Right cardiac atrium (tissue), 5 donors: ENCODE measurements around the gene TNRC6B. TPM values are rescaled to one million over a fixed set of nuclear protein-coding genes. Genes with fewer than 3 reads are reported as not detected.
"Not testable (repeated sequence)": the region's sequence is repeated elsewhere in the genome, so short reads cannot be mapped to it uniquely, and the experiment has no call there.

Source experiments
- ATAC-seq, 2 donors: fragments of 200-7000 bp; cut with Tn5 transposase; one replicate each; pipeline versions ENCODE4 v1.8.0 to v1.9.1; 2020; ENCODE audit warnings: moderate library complexity in 2 of 2, mild to moderate bottlenecking in 1 of 2
- DNase-seq, 3 donors: peaks; one replicate each; pipeline ENCODE4 v3.0.0-alpha.2; 2020
- H3K27ac ChIP-seq: one replicate; pipeline ENCODE4 v1.5.1; 2013; ENCODE audit warnings: mild to moderate bottlenecking, low read length, control low read depth, moderate library complexity
- H3K27me3 ChIP-seq: one replicate; pipeline ENCODE4 v1.6.1; 2013; ENCODE audit not compliant: control insufficient read depth, insufficient read depth
- H3K4me1 ChIP-seq: one replicate; pipeline ENCODE4 v1.6.1; 2013; ENCODE audit warnings: low read length; ENCODE audit not compliant: control insufficient read depth, insufficient read depth
- H3K4me3 ChIP-seq: one replicate; pipeline ENCODE4 v1.5.1; 2013; ENCODE audit warnings: low read length, control low read depth
- H3K9me3 ChIP-seq: one replicate; pipeline ENCODE4 v1.6.1; 2013; ENCODE audit warnings: low read length; ENCODE audit not compliant: control insufficient read depth
- WGBS: extraction: QIAGEN DNeasy Blood & Tissue Kit; methylation state at CpG from one replicate; pipeline ENCODE4 v1.1.7; 2013; 5-methylcytosine and 5-hydroxymethylcytosine counted together
- intact Hi-C, 4 donors: fragments of 100-400 bp; cut with DNase I; formaldehyde crosslinking; loops; one replicate each; pipeline versions ENCODE4 v1.11.0 to v1.14.0; 2022 to 2023
- polyA plus RNA-seq: library from polyadenylated mRNA; stranded (reverse); fragments of 200-250 nt; gene quantifications from one replicate; pipeline ENCODE4 v1.2.3, GENCODE V29; 2013
- total RNA-seq, 4 donors: library from RNA; stranded (reverse); fragmentation: NEBNext Ultra II Directional; extraction: Animal tissue kit (Norgen Biotek cat#: 25700); gene quantifications; one replicate each; pipeline ENCODE4 v1.2.1, GENCODE V29; 2021
- donor health status: healthy with polysubstance abuse.
- donor health status: DM: no; HTN: yes; CAD: no.
- donor health status: DM: no; HTN: no; CAD: no.
- donor health status: DM: no; HTN: yes; CAD: no; lungs with severe emphysema.
- donor health status: DM: yes; HTN: yes; CAD: no.

TNRC6B gene
- total and polyA plus RNA-seq, 5 donors = 14.4 to 50.6 (median 39.0) TPM

DNA sequence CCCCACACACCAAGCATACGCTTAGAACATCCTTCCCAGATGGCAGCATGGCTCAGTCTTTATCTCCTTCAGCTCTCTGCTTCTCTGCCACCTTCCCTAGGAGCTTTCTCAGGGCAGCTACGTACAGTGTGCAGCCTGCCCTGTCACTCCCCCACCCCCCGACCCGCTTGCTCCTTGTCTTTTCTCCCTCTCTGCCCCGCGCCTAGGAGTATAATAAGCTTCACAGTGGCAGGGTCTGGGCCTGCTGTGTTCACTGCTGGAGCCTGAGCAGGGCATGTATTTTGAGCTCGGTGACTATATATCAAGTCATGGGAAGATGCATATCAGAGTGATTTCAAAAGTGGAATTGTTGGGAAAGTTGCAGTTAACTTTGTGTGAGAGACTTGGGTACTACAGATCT is 112.8 kb downstream of the TNRC6B start:
- ATAC-seq (no peak), DNase-seq (no peak)
- H3K27ac ChIP-seq = no peak overlapping the region
- intact Hi-C loops = no loop called here
- 86% methylated on average over 7 of the region's 7 CpGs for WGBS
- no peak overlapping the region for H3K4me3 ChIP-seq
- no peaks in the 10 kb centered on the region for H3K9me3 ChIP-seq
- H3K27me3 ChIP-seq = no peaks in the 10 kb centered on the region
- H3K4me1 ChIP-seq = no peaks in the 10 kb centered on the region

DNA sequence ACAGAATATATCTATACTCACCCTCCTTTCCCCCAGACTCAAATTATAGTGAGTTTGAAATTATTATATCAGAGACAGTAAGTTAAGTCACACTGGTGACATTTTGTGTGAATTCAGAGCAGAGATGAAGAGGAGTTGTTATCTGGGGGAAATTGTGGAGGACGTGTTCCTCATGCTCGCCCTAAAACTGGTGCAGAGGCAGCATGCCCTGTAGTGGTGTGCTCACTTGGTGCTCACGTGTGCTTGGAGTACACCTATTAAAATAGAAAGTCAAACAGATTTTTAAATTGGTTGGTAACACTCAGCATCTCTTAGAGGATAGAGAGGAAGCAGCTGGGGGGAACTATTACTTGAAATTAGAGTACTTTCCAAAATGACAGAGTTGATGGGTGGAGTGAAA is 117.0 kb downstream of the TNRC6B start:
- no peak for ATAC-seq
- H3K27ac ChIP-seq = no peak overlapping the region
- 97% methylated on average over 3 of the region's 3 CpGs for WGBS
- H3K4me1 ChIP-seq = no peaks in the 10 kb centered on the region
- no peaks in the 10 kb centered on the region for H3K9me3 ChIP-seq
- intact Hi-C loops = no loop called here
- DNase-seq = no peak
- H3K27me3 ChIP-seq = no peaks in the 10 kb centered on the region
- H3K4me3 ChIP-seq = no peak overlapping the region

DNA sequence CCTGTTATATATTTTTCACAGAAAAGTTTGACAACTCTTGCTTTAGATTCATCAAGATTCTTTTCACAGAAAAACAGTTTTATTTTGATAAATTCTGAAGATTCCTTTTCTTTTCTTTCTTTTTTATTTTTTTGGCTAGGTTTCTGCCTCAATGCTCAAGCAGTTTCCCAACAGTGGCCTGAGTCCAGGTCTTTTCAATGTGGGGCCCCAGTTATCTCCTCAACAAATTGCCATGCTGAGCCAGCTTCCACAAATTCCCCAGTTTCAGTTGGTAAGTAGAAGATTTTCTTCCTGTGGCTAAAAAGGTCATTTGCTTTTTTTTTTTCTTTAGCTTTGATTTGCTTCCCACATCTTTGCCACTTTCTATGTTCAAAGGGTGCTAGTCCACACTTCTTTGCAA is 122.6 kb downstream of the TNRC6B start:
- no peaks in the 10 kb centered on the region for H3K9me3 ChIP-seq

DNA sequence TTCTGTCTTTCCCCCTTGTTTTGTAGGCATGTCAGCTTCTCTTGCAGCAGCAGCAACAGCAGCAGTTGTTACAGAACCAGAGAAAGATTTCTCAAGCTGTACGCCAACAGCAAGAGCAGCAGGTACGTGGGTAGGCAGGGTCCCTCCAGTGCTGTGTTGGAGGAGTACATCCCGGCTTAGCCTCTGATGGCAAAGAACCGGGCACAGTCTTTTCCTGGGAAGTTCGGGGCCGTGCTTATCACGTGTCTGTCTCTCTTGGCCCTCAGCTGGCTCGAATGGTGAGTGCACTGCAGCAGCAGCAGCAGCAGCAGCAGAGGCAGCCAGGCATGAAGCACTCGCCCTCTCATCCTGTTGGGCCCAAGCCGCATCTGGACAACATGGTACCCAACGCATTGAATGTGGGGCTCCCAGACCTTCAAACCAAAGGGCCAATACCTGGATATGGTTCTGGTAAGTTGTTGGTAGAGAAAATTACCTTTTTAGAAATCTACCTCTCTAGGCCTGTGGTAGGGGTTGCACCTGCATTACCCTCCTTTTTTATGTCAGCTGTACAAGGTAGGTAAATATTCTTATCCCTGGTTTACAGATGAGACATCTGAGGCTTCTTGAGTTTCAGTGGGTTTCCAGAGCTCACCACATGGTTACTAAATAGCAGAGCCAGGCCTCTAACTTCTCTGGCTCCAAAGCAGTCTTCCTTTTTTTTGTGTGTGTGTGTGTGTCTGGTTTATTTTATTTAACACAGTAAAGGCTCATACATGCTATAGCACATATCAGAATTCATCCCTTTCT is 123.4 kb downstream of the TNRC6B start:
- Histone ChIP-seq H3K27me3 (no peaks in the 10 kb centered on the region), H3K27ac (no peak overlapping the region), H3K9me3 (no peaks in the 10 kb centered on the region), H3K4me3 (no peak overlapping the region), H3K4me1 (no peaks in the 10 kb centered on the region)
- no peak for DNase-seq
- no peak for ATAC-seq
- 89% methylated on average over 11 of the region's 11 CpGs for WGBS
- intact Hi-C loops = no loop called here

More for the DNA sequence above, 122.6 kb downstream of the TNRC6B start:
- no peak for ATAC-seq
- no peaks in the 10 kb centered on the region for H3K4me1 ChIP-seq
- H3K27me3 ChIP-seq = no peaks in the 10 kb centered on the region
- no peak overlapping the region for H3K27ac ChIP-seq
- no peak for DNase-seq
- intact Hi-C loops = no loop called here
- H3K4me3 ChIP-seq = no peak overlapping the region

DNA sequence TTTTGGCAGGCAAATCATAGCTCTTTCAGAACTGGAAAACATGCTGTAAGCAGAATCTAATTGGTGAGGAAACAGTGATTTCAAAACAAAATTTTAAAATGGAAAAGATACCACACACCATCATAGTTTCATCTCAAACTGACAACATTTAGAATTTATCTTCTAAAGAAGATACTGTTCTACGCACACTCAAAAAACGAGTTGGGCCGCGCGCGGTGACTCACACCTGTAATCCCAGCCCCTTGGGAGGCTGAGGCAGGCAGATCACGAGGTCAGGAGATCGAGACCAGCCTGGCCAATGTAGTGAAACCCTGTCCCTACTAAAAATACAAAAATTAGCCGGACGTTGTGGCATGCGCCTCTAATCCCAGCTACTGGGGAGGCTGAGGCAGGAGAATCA is 124.4 kb downstream of the TNRC6B start:
- no peak for DNase-seq
- 97% methylated on average over 11 of the region's 11 CpGs for WGBS
- no peak overlapping the region for H3K4me3 ChIP-seq
- H3K4me1 ChIP-seq = no peaks in the 10 kb centered on the region
- no peak overlapping the region for H3K27ac ChIP-seq
- intact Hi-C loops = no loop called here
- ATAC-seq = no peak
- H3K9me3 ChIP-seq = no peaks in the 10 kb centered on the region
- H3K27me3 ChIP-seq = no peaks in the 10 kb centered on the region

DNA sequence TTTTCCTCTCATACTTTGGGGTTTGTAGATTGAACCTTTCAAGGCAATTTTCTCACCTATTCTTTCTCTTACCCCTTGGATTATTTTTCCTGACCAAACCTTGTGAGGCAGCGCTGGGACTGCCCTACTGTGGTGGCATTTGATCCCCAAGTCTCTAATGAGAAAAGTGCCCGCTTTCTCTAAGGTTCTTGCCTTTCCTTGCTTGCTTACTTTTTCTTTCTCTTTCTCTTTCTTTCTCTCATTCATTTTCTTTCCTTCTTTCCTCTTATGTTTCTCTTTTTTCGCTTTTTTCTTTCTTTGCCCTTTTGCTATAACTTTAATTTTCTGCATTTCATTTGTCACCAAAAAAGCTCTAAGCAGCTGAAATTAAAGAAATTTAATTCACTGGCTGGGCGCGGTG is 127.9 kb downstream of the TNRC6B start:
- DNase-seq = no peak
- H3K4me1 ChIP-seq = peaks cover 2% of the 10 kb centered on the region
- 97% methylated on average over 5 of the region's 5 CpGs for WGBS
- intact Hi-C loops = no loop called here
- no peak overlapping the region for H3K4me3 ChIP-seq
- H3K9me3 ChIP-seq = no peaks in the 10 kb centered on the region
- no peak for ATAC-seq
- H3K27me3 ChIP-seq = no peaks in the 10 kb centered on the region
- H3K27ac ChIP-seq = no peak overlapping the region

DNA sequence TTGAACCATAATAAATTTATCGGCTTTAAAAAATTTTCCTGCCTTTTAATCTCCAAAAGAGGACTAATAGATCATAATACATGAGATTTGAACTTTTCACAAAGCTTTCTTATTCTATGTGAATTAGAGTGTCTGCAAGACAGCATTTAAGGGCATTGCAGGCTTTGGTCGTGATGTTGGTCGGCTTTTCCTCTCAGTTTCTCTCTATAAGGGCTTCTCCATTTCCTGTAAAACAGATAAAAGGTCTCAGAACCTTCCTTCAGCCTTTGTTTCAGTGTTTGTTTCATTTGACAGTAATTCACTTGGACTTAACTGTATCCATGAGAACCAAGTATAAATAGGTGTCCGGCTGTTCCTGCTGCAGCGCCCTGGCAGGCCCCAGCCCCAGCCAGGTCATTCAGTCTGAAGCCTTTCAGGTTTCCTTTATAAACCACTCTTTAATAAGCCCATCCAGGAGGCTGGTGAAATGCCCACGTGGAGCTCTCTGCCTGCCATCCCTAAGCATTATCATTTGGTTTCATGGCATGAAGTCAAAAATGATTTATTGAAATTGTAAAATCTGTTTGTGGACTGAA is 131.4 kb downstream of the TNRC6B start:
- Histone ChIP-seq H3K4me1 (peaks cover 2% of the 10 kb centered on the region), H3K9me3 (no peaks in the 10 kb centered on the region), H3K27ac (no peak overlapping the region), H3K4me3 (no peak overlapping the region), H3K27me3 (no peaks in the 10 kb centered on the region)
- 84% methylated on average over 6 of the region's 6 CpGs for WGBS
- intact Hi-C loops = no loop called here
- ATAC-seq = no peak
- no peak for DNase-seq

DNA sequence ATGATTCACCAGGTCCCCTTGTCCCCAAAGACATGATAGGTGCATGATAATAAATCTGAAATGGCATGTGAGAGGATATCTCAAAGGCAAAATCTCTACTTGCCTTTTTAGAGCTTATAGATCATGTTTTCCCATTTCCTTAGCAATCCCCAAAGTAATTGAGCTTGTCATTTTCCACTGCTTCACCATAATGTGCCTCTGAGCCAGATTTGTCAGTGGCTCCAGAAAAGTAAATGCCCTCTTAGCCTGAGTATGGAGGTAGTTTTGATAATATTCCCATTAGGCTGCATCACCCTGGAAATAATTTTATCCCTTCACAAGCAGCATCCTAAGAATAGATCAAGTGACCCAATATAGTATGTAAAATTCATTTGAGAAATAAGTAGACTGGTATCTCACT is 131.9 kb downstream of the TNRC6B start:
- Histone ChIP-seq H3K4me3 (no peak overlapping the region), H3K27me3 (no peaks in the 10 kb centered on the region), H3K9me3 (no peaks in the 10 kb centered on the region), H3K4me1 (peaks cover 2% of the 10 kb centered on the region), H3K27ac (no peak overlapping the region)
- DNase-seq = no peak
- no peak for ATAC-seq
- intact Hi-C loops = no loop called here

DNA sequence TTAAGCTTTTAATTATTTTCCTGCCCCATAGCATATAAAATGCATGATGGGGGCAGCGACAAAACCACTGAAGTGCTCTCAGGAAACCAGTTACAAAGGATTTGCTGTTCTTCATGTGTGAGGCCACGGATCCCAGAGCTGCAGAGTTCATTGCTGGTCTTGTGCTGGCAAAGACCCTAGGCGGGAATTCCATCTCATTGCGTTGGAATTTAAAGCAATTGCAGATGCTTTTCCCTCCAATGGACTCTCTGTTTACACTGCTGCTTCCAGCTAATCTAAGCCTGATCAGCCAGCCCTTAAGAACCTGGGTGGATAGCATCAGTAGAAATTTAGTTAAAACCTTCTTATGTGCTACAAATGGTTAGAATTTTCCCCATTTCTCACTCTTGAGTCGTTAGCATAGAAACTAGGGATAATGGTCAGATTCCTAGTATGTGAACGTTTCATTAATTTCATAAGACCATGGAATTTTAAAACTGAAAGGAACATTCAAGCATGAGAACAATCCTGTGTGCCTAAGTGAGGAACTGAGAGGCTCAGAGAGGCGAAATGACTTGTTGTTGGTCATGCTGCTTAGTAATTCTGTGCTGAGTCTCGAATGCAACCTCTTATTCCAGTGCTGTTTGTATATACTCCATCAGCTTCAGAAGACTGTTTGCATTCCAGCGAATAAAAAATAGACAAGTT is 132.5 kb downstream of the TNRC6B start:
- intact Hi-C loops = no loop called here
- no peak overlapping the region for H3K27ac ChIP-seq
- no peaks in the 10 kb centered on the region for H3K27me3 ChIP-seq
- H3K4me1 ChIP-seq = peaks cover 2% of the 10 kb centered on the region
- H3K4me3 ChIP-seq = no peak overlapping the region
- 68% methylated on average over 9 of the region's 9 CpGs for WGBS
- H3K9me3 ChIP-seq = no peaks in the 10 kb centered on the region
- no peak for ATAC-seq
- no peak for DNase-seq

DNA sequence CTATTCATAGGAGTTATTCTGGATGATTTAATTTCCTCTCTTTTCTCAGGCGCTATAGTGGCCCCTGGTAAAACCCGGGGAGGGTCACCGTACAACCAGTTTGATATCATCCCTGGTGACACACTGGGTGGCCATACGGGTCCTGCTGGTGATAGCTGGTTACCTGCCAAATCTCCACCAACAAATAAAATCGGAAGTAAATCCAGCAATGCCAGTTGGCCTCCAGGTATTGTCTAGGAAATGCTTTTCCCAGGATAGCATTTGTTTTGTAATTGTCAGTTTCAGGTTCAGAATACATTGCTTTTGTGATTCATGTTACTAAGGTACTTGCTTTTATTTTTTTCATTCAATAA is 133.0 kb downstream of the TNRC6B start:
- Histone ChIP-seq H3K4me1 (peaks cover 2% of the 10 kb centered on the region), H3K4me3 (no peak overlapping the region), H3K27me3 (no peaks in the 10 kb centered on the region), H3K9me3 (no peaks in the 10 kb centered on the region), H3K27ac (no peak overlapping the region)
- intact Hi-C loops = no loop called here
- WGBS = 75% methylated on average over 5 of the region's 5 CpGs
- ATAC-seq (no peak), DNase-seq (no peak)

DNA sequence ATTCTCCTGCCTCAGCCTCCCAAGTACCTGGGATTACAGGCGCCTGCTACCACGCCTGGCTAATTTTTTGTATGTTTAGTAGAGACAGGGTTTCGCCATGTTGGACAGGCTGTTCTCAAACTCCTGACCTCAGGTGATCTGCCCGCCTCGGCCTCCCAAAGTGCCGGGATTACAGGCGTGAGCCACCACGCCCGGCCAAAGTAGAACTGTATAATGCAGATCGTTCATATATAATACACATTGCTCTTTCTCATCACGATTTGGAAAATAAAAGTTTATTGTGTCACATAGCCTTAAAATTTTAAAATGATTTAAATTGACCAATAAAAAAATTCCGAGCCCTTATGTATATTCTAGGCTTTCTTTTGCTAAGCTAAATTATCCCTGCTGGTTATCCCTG is 133.9 kb downstream of the TNRC6B start:
- H3K4me3 ChIP-seq, ATAC-seq, H3K27me3 ChIP-seq, intact Hi-C loops, DNase-seq, H3K9me3 ChIP-seq, H3K4me1 ChIP-seq, H3K27ac ChIP-seq: not testable (repeated sequence)
- WGBS = 96% methylated on average over 12 of the region's 12 CpGs
